ENCODE measurements around the gene MTHFD2L.

GRCh38 chr4:74110670-74111069 lies 47.2 kb upstream of the MTHFD2L start:
- TF ChIP-seq CTCF (IDR thresholded peaks at IDR 0.05) (no peak), POLR2A (IDR thresholded peaks at IDR 0.05) (no peak)

Measured in testis (tissue), 2 donors.